GM10266 (cell line): ENCODE measurements around the gene AVPR1A.
"Not testable (repeated sequence)": the region's sequence is repeated elsewhere in the genome, so short reads cannot be mapped to it uniquely, and the experiment has no call there.

Experiments used
- DNase-seq: peaks from one replicate; pipeline ENCODE4 v3.0.0; 2012; ENCODE audit errors: extremely low spot score
- TF ChIP-seq, protein P1 (sequence below): IDR thresholded peaks from 2 replicates; pipeline ENCODE4 v1.5.1; 2012; ENCODE audit warnings: mild to moderate bottlenecking, low read depth; ENCODE audit not compliant: control insufficient read depth, insufficient read depth; ENCODE audit errors: missing control alignments

Gene AVPR1A

DNA sequence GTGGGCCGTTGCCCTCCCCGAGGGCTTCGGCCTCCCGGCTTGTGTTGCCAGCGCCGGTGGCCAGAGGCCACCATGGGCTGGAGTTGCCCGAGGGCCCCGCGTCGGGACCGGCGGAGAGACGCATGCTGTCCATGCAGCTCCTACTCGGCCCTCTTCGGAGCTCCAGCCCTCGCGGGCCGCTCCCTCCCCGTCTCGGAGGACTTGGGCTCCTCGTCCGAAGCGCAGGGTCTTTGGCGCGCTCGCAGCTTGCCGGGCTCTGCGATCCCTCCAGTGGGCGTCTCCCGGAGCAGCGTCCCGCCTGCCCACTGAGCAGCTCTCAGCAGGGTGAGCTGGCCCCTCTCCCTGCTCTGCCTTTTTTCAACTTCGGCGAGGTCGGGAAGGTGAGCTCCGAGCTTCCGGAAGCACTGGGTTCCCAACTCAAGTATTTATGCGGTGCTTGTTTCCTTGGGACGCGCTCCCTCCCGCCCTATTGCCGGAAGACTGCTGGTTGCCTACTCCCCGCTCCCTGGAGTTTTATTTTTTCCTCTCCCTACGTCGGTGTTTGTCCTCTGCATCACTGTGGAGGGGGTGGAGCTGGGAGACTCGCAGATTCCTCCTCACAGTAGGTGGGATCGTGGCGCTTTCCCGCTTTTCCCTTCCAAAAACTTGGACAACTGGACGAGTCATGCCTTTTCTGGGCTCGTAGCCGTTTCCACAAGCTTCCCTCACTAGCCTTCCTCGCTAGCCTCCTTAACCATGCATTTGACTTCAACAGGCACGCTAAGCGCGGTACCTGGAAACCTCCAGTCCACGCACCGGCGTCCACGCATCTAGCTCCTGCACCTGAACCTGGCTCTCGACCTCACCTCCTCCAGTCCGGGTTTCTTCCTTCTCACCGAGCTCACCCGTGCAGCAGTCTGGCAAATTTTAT, at the start of gene AVPR1A:
TSS of gene AVPR1A (minus strand) at position 489 of the 910 bp plus-strand sequence. CDS start at position 124, 365 bp downstream.
- TF ChIP-seq, protein P1, sequence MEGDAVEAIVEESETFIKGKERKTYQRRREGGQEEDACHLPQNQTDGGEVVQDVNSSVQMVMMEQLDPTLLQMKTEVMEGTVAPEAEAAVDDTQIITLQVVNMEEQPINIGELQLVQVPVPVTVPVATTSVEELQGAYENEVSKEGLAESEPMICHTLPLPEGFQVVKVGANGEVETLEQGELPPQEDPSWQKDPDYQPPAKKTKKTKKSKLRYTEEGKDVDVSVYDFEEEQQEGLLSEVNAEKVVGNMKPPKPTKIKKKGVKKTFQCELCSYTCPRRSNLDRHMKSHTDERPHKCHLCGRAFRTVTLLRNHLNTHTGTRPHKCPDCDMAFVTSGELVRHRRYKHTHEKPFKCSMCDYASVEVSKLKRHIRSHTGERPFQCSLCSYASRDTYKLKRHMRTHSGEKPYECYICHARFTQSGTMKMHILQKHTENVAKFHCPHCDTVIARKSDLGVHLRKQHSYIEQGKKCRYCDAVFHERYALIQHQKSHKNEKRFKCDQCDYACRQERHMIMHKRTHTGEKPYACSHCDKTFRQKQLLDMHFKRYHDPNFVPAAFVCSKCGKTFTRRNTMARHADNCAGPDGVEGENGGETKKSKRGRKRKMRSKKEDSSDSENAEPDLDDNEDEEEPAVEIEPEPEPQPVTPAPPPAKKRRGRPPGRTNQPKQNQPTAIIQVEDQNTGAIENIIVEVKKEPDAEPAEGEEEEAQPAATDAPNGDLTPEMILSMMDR = no peak
- no peak for DNase-seq

DNA sequence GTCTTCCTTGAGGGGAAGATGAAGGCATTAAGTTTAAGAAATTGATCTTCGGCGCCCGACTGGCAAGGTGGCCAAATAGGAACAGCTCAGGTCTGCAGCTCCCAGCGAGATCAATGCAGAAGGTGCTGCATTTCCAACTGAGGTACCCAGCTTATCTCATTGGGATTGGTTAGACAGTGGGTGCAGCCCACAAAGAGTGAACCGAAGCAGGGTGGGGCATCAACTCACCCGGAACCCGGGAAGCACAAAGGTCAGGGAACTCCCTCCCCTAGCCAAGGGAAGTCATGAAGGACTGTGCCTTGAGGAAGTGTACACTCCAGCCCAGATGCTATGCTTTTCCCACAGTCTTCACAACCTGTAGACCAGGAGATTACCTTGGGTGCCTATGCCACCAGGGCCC, 45.2 kb upstream of the AVPR1A start:
- DNase-seq = no peak
- TF ChIP-seq, protein P1 = no peak

DNA sequence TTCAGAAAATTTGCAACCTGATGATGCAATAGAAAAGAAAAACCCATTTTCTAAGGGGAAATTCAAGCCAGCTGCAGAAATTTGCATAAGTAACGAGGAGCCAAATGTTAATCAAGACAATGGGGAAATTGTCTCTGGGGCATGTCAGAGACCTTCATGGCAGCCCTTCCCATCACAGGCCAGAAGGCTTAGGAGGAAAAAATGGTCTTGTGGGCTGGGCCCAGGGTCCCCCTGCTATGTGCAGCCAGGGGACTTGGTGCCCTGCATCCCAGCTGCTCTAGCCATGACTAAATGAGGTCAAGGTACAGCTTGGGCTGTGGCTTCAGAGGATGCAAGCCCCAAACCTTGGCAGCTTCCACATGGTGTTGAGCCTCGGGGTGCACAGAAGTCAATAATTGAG, 28.2 kb upstream of the AVPR1A start:
- DNase-seq = no peak

DNA sequence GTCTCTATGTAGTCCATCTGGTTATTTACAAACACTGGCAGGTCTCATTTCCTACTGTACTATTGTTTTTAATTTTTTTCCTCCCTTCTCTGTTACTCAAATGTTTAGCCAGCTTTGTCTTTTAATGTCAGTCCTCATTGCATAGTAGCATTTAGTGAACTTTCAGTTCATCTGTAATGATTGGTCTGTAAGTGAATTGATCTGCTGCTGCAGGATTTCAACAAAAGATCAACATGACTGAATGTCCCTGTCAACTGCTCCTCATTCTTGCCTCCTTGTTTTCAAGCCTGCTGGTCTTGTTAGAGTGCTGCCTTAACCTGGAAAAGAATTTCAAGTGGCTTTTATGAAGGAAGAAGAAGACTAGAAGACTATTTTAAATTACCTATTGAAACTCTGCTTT, 19.3 kb upstream of the AVPR1A start:
- TF ChIP-seq, protein P1 = no peak
- no peak for DNase-seq

More for the DNA sequence above, 28.2 kb upstream of the AVPR1A start:
- TF ChIP-seq, protein P1 = no peak

DNA sequence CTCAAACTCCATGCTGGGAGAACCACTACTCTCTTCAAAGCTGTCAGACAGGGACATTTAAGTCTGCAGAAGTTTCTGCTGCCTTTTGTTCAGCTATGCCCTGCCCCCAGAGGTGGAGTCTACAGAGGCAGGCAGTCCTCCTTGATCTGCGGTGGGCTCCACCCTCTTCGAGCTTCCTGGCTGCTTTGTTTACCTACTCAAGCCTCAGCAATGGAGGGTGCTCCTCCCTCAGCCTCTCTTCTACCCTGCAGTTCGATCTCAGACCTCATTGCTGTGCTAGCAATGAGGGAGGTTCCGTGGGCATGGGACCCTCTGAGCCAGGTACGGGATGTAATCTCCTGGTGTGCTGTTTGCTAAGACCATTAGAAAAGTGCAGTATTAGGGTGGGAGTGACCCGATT, 16.7 kb upstream of the AVPR1A start:
- DNase-seq = not testable (repeated sequence)

DNA sequence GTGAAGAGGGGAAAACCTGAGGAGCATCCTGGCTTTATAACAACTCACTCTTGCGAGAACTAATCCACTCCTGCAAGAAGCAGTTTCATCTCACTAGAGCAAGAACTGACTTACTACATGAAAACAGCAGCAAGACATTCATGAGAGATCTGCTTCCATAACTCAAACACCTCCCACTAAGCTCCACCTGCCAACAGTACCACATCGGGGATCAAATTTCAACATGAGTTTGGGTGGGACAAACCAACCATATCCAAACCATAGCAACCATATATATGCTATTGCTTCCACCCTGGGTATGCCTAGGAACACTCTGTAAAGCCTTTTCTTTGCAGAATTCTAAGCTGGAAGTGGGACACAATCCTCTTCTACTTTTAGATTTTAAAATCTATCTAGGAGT, 13.9 kb upstream of the AVPR1A start:
- no peak for DNase-seq
- TF ChIP-seq, protein P1 = no peak

DNA sequence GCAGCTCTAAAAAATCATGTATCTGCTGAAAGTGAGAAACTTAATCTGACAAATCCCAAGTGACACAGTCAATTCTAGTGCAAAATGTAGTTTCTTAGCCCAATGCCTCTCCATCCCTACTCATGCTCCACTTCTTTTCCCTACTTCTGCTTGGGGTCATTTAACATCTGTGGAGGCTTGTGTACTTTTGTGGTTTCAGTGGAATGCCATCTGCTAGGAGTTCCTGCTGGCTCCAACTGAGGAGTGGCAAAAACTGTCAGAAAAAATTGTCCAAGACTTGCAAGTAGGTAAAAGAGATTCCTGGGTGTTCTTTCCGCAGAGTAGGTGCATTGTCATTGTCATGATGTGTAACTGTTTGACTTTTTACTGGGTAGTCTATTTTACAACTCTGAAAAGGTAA, 12.5 kb upstream of the AVPR1A start:
- TF ChIP-seq, protein P1 = no peak
- DNase-seq = no peak
